ENCODE data around the gene PRDM7.

PRDM7 gene

DNA sequence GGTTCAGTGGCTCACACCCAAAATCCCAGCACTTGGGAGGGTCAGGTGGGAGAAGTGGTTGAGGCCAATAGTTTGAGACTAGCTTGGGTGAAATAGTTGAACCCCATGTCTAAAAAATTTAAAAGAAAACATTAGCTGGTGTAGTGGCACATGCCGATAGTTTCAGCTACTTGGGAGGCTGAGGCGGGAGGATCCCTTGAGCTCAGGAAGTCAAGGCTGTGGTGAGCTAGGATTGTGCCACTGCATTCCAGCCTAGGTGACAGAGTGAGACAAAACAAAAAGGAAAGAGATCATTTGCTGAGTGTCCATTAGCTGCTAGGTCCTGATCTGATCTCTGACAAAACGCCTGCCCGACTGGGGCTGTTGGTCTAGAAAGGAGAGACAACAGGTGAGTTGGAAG lies 43.7 kb downstream of the PRDM7 start:
- no peak for DNase-seq

GRCh38 chr16:90032674-90033331 lies 44.3 kb downstream of the PRDM7 start:
- no peak for DNase-seq

DNA sequence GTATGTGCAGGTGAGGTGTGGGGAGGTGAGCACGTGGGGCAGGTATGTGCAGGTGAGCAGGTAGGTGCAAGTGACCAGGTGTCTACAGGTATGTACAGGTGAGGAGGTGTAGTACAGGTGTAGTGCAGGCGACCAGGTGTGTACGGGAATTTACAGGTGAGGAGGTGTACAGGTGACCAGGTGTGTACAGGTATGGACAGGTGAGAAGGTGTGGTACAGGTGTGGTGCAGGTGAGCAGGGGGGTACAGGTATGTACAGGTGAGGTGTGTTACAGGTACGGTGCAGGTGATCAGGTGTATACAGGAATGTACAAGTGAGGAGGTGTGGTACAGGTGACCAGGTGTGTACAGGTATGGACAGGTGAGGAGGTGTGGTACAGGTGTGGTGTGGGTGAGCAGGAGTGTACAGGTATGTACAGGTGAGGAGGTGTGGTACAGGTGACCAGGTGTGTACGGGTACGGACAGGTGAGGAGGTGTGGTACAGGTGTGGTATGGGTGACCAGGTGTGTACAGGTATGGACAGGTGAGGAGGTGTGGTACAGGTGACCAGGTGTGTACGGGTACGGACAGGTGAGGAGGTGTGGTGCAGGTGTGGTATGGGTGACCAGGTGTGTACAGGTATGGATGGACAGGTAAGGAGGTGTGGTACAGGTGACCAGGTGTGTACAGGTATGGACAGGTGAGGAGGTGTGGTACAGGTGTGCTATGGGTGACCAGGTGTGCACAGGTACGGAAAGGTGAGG lies 45.0 kb downstream of the PRDM7 start:
- DNase-seq = no peak

GRCh38 chr16:90031186-90031930 lies 45.8 kb downstream of the PRDM7 start:
- DNase-seq = no peak

GRCh38 chr16:90028985-90029384 lies 48.1 kb downstream of the PRDM7 start:
- DNase-seq = no peak

DNA sequence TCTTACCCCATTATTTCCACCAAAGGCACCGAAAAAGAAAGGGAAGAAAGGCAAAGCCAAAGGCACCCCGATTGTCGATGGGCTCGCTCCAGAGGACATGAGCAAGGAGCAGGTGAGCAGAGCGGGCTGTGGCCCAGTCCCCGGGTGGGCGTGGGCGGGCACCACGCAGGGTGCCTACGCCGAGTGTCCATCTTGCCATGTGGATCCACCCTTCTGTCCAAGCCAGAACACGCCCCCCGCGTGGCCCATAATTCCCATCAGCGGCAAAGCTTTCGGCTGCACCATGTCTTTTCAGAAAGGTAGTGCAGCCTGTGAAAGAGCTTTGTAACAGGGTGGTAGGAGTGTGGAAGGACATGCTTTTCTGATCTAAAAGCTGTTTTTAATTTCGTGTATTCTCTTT lies 49.5 kb downstream of the PRDM7 start:
- DNase-seq = no peak

DNA sequence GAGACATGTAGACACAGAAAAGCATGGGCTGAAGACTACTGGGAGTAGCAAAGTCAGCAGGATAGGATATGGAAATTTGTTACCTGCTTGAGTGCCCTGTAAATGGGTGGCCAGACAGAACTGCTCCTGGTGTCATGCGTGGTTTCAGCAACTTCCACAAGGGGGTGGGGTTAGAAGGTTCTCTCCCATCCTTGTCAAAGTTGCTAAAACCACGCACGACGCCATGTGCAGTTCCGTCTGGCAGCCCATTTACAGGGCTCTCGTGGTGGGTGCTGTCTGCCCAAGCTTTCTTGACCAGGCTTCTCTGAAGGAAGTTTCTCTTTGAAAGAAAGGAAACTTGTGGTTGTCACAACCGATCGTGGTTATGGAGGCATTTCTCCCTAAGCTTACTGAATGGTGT lies 51.0 kb downstream of the PRDM7 start:
- no peak for DNase-seq

GRCh38 chr16:90023078-90023447 lies 54.1 kb downstream of the PRDM7 start:
- no peak for DNase-seq

DNA sequence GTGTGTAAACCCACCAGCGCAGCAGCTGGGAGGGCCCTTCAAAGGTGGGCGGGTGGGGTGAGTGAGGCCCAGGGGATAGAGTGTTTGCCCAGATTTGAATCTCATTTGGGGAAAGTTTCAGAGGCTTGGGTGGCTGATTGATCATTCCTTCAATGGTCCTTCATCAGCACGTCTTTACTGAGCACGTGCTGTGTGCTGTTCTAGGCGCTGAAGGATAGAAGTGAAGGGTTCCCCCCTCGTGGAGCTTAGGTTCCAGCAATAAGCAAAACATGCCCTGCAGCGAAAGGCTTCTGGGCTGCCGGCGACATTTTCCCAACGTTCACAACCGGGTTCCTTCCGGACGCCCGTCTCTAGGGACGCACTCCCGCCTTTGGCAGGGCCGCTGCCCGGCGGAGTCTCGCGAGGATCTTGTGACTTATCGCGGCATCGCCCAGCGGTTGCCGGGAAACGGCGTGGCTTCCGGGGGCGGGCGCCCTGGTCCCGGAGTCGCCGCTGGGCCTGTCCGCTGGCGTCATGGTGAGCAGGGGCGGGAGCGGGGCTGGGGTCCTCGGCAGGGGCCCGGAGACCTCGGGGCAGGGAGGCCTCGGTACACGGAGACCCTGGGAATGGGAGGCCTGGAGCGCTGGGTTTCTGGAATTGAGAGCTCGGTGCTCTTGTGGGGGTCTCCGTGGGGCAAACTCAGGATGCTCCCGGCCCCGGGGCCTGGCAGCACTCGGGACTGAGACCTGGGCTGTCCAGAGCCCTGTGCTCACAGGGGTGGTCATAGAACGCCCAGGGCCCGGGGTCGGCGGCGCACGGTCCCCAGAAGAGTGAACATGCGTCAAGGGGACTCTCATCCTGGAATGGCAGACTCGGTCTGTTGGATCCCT lies 54.7 kb downstream of the PRDM7 start:
- peak; percentile 71 for DNase-seq

DNA sequence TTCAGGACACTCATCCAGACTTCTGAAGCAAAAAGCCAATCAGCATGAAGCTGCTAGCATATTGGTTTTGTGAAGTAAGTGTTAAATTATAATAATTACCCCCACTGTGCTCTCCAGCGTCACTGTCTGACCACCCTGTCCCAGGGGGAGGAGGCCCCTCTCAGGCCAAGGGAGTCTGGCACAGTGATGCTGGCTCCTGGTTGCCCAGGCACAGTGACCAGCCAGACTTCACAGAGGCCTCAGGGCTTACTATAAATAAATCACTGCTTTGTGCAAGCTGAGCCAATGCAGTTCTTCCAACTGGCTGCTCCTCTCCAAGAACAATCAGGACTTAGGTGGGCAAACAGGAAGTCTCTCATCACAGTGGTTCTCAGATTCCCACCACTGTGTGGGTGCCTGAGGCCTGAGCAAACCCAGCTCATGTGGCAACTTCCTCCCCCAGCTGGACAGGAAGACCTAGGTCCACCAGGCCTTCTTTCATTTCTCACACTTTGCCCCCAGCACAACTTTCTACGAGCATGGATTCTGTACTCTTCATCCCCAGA lies 56.2 kb downstream of the PRDM7 start:
- no peak for DNase-seq

- no peak for DNase-seq
Observed at GRCh38 chr16:90020260-90020837, 56.8 kb downstream of the PRDM7 start.

DNA sequence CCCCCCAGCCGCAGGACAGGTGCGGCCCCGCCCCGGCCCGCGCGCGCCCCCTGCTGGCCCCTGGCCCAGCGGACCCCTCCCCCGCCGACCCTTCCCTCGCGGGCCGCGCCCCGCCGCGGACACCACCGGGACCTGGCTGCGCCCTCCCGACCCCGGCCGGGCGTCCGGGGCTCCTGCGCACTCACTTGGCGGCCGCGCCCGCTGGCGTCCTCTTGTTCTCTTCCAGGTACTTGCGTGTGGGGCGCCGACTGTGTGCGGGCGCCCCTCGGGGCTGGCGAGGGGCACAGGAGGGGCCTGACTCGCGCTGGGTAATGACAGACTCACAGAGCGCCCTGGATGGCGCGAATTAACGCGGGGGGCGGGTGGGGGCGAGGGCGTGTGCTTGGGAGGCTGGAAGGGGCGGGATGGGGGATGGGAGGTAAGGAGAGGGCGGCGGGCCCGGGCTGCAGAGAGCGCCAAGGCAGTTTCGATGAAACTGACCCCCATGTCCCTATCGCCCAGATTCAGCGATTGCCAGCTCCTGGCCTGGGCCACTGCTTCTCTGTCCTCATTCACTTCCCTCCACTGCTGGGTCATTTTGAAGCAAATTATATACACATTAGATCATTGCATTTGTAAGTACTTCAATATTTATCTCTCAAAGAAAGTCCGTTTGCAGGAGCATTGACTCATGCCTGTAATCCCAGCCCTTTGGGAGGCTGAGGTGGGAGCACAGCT lies 57.4 kb downstream of the PRDM7 start:
- peak; percentile 28 for DNase-seq

- no peak for DNase-seq
Observed at GRCh38 chr16:90018652-90019542, 58.2 kb downstream of the PRDM7 start, which contains the start of gene DBNDD1. Gene DBNDD1 (minus strand): TSS chr16:90019456. CDS start chr16:90019341, 115 bp downstream.

- DNase-seq = no peak
Observed at GRCh38 chr16:90018297-90018651, 58.9 kb downstream of the PRDM7 start.

DNA sequence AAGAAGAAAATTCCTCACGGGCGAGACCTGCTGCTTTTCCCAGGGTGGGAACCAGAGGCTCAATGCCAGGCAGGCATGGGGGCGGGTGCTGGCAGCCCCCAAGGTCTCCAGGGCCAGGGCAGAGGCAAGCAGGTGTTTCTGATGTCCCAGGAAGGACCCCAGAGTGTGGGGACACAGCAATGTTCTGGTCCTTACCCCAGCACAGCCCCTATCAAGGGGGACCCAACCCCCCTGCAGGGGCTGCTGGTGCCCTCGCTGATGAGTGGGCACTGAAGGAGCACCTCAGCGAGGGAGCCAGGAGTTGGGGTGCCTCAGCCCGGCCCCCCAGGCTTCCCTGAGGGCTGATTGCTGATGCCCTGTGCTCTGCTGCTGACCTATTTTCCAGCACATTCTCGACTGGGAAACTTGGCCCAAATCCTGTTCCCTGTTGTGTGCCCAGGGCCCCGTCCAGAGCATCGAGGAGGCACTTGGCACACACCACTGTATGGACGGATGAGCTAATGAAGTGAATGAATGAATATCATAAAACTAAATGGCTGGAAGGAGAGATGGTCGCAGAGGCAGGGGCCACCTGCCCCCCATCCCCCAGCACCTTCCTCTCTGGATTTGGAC lies 60.7 kb downstream of the PRDM7 start:
- DNase-seq = no peak

DNA sequence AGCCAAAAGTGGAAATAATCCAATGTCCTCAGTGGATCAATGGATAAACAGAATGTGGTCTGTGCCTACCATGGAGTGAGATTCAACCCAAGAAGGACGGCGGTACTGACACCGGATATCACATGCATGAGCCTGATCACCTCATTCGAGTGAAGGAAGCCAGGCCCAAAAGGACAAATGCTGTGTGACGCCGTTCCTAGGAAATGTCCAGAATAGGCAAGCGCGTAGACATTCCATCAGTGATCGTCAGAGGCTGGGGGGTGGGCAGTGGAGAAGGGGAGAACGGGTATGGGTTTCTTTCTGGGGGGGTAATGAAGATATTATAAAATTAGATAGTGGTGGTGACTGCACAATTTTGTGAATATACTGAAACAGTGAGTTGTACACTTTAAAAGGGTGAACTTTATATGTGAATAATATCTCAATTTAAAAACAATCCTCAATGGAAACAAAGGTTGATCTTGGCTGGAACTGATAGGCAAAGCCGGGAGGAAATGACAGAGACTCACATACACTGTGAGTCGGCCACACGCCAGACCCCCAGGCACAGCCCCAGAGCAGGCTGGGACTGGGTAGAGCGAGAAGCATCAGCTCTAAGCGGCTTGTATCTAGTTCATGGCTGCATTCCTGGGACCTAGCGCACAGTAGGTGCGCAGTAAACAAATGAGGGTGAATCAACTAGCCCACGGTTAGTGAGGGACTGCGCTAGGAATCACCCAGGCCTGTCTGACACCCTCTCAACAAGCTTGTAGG lies 61.4 kb downstream of the PRDM7 start:
- DNase-seq = no peak

- no peak for DNase-seq
Observed at GRCh38 chr16:90012991-90013745, 64.0 kb downstream of the PRDM7 start.

- no peak for DNase-seq
Observed at GRCh38 chr16:90011908-90012501, 65.1 kb downstream of the PRDM7 start.
